GM23338 (cell line): ENCODE measurements around the gene GTSF1L. TPM values are rescaled to one million over a fixed set of nuclear protein-coding genes. Genes with fewer than 3 reads are reported as not detected.

Experiments used
- ATAC-seq: fragments of 200-7000 bp; cut with Tn5 transposase; 3 replicates; pipeline ENCODE4 v1.9.1; 2020
- DNase-seq: peaks from one replicate; pipeline ENCODE4 v3.0.0-alpha.2; 2015; ENCODE audit warnings: low spot score
- H2AFZ ChIP-seq: fragments of 200-600 bp; sonication (generic); 2 replicates; pipeline ENCODE4 v1.8.0; 2016; ENCODE audit warnings: antibody characterized with exemption, mild to moderate bottlenecking, moderate library complexity
- H3F3A ChIP-seq: fragments of 200-600 bp; sonication (generic); replicated peaks from 2 replicates; pipeline ENCODE4 v1.8.0; 2017; ENCODE audit warnings: antibody characterized with exemption, mixed run types, low read depth
- H3K27ac ChIP-seq: fragments of 200-600 bp; sonication (generic); 2 replicates; pipeline ENCODE4 v1.6.1; 2016; ENCODE audit warnings: low read depth
- H3K27me3 ChIP-seq: fragments of 200-600 bp; sonication (generic); 2 replicates; pipeline ENCODE4 v1.8.0; 2016; ENCODE audit warnings: mild to moderate bottlenecking, mixed run types, moderate library complexity; ENCODE audit not compliant: insufficient read depth
- H3K36me3 ChIP-seq: fragments of 200-600 bp; sonication (generic); 2 replicates; pipeline ENCODE4 v1.8.0; 2016; ENCODE audit warnings: mild to moderate bottlenecking; ENCODE audit not compliant: insufficient read depth
- H3K4me1 ChIP-seq: fragments of 200-600 bp; sonication (generic); 2 replicates; pipeline ENCODE4 v1.8.0; 2016; ENCODE audit warnings: mild to moderate bottlenecking, moderate library complexity; ENCODE audit not compliant: insufficient read depth
- H3K4me2 ChIP-seq: fragments of 200-600 bp; sonication (generic); 2 replicates; pipeline ENCODE4 v1.7.1; 2017; ENCODE audit warnings: mixed run types
- H3K4me3 ChIP-seq: fragments of 200-600 bp; sonication (generic); 2 replicates; pipeline ENCODE4 v1.6.1; 2016; ENCODE audit warnings: mixed run types
- H3K79me2 ChIP-seq: fragments of 200-600 bp; sonication (generic); replicated peaks from 2 replicates; pipeline ENCODE4 v1.8.0; 2017; ENCODE audit warnings: mild to moderate bottlenecking; ENCODE audit not compliant: insufficient read depth
- H3K9me2 ChIP-seq: fragments of 200-600 bp; sonication (generic); 2 replicates; pipeline ENCODE4 v1.8.0; 2017; ENCODE audit not compliant: insufficient read depth
- H4K20me1 ChIP-seq: fragments of 200-600 bp; sonication (generic); replicated peaks from 2 replicates; pipeline ENCODE4 v1.8.0; 2017; ENCODE audit warnings: mild to moderate bottlenecking; ENCODE audit not compliant: insufficient read depth
- H3K27ac Mint-ChIP-seq: 2 replicates; pipeline ENCODE4 v1.8.0; 2020; ENCODE audit warnings: inconsistent platforms, mild to moderate bottlenecking, moderate library complexity, mixed read lengths
- H3K27me3 Mint-ChIP-seq: 3 replicates; pipeline ENCODE4 v1.8.0; 2022; ENCODE audit warnings: low read depth, mild to moderate bottlenecking, moderate library complexity, mixed read lengths, inconsistent platforms; ENCODE audit not compliant: insufficient read depth, poor library complexity
- H3K36me3 Mint-ChIP-seq: 3 replicates; pipeline ENCODE4 v1.8.0; 2021; ENCODE audit warnings: low read depth, mild to moderate bottlenecking, inconsistent platforms, moderate library complexity, mixed read lengths
- H3K4me1 Mint-ChIP-seq: 3 replicates; pipeline ENCODE4 v1.8.0; 2020; ENCODE audit warnings: mild to moderate bottlenecking, inconsistent platforms, mixed read lengths
- H3K4me3 Mint-ChIP-seq: 3 replicates; pipeline ENCODE4 v1.8.0; 2021; ENCODE audit warnings: moderate library complexity, mild to moderate bottlenecking, inconsistent platforms, mixed read lengths
- H3K9me3 Mint-ChIP-seq: 3 replicates; pipeline ENCODE4 v1.8.0; 2020; ENCODE audit warnings: moderate library complexity, mild to moderate bottlenecking, inconsistent platforms, mixed read lengths
- CREB1 ChIP-seq: fragments of 250-450 bp; sonication (Bioruptor Pico); IDR thresholded peaks from 2 replicates; pipeline ENCODE4 v1.5.0; 2020; ENCODE audit warnings: low read depth, mild to moderate bottlenecking, moderate library complexity
- EZH2 ChIP-seq: fragments of 200-600 bp; sonication (generic); IDR thresholded peaks from one replicate; pipeline ENCODE4 v1.8.0; 2017; ENCODE audit warnings: antibody characterized with exemption, mild to moderate bottlenecking, low read depth; ENCODE audit not compliant: unreplicated experiment
- EZH2phosphoT487 ChIP-seq: fragments of 200-600 bp; sonication (generic); IDR thresholded peaks from one replicate; pipeline ENCODE4 v1.8.1; 2018; ENCODE audit warnings: antibody characterized with exemption; ENCODE audit not compliant: unreplicated experiment
- JUNB ChIP-seq: IDR thresholded peaks from one replicate; pipeline ENCODE4 v1.6.1; 2016; ENCODE audit warnings: antibody characterized with exemption; ENCODE audit not compliant: unreplicated experiment
- NANOG ChIP-seq: IDR thresholded peaks from 2 replicates; pipeline ENCODE4 v1.6.1; 2016; ENCODE audit warnings: antibody characterized with exemption, borderline replicate concordance
- POLR2AphosphoS5 ChIP-seq: IDR thresholded peaks from 2 replicates; pipeline ENCODE4 v1.6.1; 2016; ENCODE audit warnings: antibody characterized with exemption, low read depth
- STAT1 ChIP-seq: IDR thresholded peaks from one replicate; pipeline ENCODE4 v1.6.1; 2016; ENCODE audit warnings: antibody characterized with exemption; ENCODE audit not compliant: unreplicated experiment
- ZNF114 ChIP-seq: fragments of 250-450 bp; sonication (Bioruptor Pico); IDR thresholded peaks from 2 replicates; pipeline ENCODE4 v1.5.0; 2020; ENCODE audit warnings: mild to moderate bottlenecking, moderate library complexity
- ZNF331 ChIP-seq: fragments of 250-450 bp; sonication (Bioruptor Pico); IDR thresholded peaks from 2 replicates; pipeline ENCODE4 v1.5.0; 2020; ENCODE audit warnings: low read depth, mild to moderate bottlenecking, moderate library complexity
- polyA plus RNA-seq: library from polyadenylated mRNA; unstranded; fragments of >200 nt; fragmentation: Nextera tagmentation; extraction: Ambion mirVana; gene quantifications from 2 replicates; pipeline ENCODE4 v1.2.1, GENCODE V29; 2016
- total RNA-seq: library from RNA; depleted of rRNA; stranded (reverse); fragments of >200 nt; shearing (Covaris generic); gene quantifications from 2 replicates; pipeline ENCODE4 v1.2.3, GENCODE V29; 2014
- TF ChIP-seq, protein P1 (sequence below): IDR thresholded peaks from 2 replicates; pipeline ENCODE4 v1.6.1; 2016; ENCODE audit warnings: antibody characterized with exemption
- TF ChIP-seq, protein P2 (sequence below): fragments of 250-450 bp; sonication (Bioruptor Pico); IDR thresholded peaks from 2 replicates; pipeline ENCODE4 v1.5.0; 2020; ENCODE audit warnings: mild to moderate bottlenecking, moderate library complexity
- TF ChIP-seq, protein P3 (sequence below): IDR thresholded peaks from one replicate; pipeline ENCODE4 v1.6.1; 2018; ENCODE audit warnings: antibody characterized with exemption; ENCODE audit not compliant: unreplicated experiment
- TF ChIP-seq, protein P4 (sequence below), 2 experiments: fragments of 200-600 bp in 1 of 2; sonication (generic) in 1 of 2; conservative IDR thresholded peaks; 2 replicates each; pipeline versions ENCODE4 v1.5.1 to v1.6.1; 2016 to 2017; ENCODE audit warnings: antibody characterized with exemption in 2 of 2, low read depth in 2 of 2, mild to moderate bottlenecking in 2 of 2, moderate library complexity in 1 of 2

The GTSF1L gene
- total and polyA plus RNA-seq, 2 experiments from 2014 or later, result not detected

DNA sequence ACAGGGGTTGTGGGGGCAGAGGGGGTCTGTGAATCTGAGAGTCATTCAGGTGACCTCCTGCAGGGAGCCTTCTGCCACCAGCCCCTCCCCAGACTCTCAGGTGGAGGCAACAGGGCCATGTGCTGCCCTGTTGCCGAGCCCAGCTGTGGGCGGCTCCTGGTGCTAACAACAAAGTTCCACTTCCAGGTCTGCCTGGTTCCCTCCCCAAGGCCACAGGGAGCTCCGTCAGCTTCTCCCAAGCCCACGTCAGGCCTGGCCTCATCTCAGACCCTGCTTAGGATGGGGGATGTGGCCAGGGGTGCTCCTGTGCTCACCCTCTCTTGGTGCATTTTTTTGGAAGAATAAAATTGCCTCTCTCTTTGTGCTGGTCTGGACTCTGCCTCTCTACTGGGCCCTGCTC, 10.7 kb downstream of the GTSF1L start:
- Histone ChIP-seq H3K27ac (no peak overlapping the region), H3K27me3 (no peaks in the 10 kb centered on the region), H3K36me3 (0 out of 2 replicates have a peak, but pooled peaks cover 8% of the 10 kb centered on the region), H2AFZ (no peak overlapping the region), H3K4me2 (no peak overlapping the region), H3F3A (no peaks in the 10 kb centered on the region), H4K20me1 (no peaks in the 10 kb centered on the region; the same call in none of the 2 replicates), H3K4me3 (no peak overlapping the region), H3K4me1 (no peaks in the 10 kb centered on the region; the same call in 1 of the 2 replicates), H3K79me2 (no peaks in the 10 kb centered on the region), H3K9me2 (no peaks in the 10 kb centered on the region)
- Mint-ChIP-seq H3K27me3 (peaks cover 6% of the 10 kb centered on the region), H3K4me3 (no peak overlapping the region), H3K4me1 (peaks cover 6% of the 10 kb centered on the region; the same call in 1 of the 3 replicates), H3K9me3 (no peaks in the 10 kb centered on the region; the same call in 2 of the 3 replicates), H3K27ac (no peak overlapping the region), H3K36me3 (peaks cover 53% of the 10 kb centered on the region)
- DNase-seq (no peak), ATAC-seq (no peak)
- TF ChIP-seq, protein P1, sequence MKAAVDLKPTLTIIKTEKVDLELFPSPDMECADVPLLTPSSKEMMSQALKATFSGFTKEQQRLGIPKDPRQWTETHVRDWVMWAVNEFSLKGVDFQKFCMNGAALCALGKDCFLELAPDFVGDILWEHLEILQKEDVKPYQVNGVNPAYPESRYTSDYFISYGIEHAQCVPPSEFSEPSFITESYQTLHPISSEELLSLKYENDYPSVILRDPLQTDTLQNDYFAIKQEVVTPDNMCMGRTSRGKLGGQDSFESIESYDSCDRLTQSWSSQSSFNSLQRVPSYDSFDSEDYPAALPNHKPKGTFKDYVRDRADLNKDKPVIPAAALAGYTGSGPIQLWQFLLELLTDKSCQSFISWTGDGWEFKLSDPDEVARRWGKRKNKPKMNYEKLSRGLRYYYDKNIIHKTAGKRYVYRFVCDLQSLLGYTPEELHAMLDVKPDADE, result no peak
- no peak for TF ChIP-seq STAT1
- no peak for TF ChIP-seq ZNF331
- no peak for TF ChIP-seq POLR2AphosphoS5
- no peak for TF ChIP-seq ZNF114
- TF ChIP-seq EZH2, result no peak
- TF ChIP-seq EZH2phosphoT487, result no peak
- no peak for TF ChIP-seq CREB1
- TF ChIP-seq, protein P2, sequence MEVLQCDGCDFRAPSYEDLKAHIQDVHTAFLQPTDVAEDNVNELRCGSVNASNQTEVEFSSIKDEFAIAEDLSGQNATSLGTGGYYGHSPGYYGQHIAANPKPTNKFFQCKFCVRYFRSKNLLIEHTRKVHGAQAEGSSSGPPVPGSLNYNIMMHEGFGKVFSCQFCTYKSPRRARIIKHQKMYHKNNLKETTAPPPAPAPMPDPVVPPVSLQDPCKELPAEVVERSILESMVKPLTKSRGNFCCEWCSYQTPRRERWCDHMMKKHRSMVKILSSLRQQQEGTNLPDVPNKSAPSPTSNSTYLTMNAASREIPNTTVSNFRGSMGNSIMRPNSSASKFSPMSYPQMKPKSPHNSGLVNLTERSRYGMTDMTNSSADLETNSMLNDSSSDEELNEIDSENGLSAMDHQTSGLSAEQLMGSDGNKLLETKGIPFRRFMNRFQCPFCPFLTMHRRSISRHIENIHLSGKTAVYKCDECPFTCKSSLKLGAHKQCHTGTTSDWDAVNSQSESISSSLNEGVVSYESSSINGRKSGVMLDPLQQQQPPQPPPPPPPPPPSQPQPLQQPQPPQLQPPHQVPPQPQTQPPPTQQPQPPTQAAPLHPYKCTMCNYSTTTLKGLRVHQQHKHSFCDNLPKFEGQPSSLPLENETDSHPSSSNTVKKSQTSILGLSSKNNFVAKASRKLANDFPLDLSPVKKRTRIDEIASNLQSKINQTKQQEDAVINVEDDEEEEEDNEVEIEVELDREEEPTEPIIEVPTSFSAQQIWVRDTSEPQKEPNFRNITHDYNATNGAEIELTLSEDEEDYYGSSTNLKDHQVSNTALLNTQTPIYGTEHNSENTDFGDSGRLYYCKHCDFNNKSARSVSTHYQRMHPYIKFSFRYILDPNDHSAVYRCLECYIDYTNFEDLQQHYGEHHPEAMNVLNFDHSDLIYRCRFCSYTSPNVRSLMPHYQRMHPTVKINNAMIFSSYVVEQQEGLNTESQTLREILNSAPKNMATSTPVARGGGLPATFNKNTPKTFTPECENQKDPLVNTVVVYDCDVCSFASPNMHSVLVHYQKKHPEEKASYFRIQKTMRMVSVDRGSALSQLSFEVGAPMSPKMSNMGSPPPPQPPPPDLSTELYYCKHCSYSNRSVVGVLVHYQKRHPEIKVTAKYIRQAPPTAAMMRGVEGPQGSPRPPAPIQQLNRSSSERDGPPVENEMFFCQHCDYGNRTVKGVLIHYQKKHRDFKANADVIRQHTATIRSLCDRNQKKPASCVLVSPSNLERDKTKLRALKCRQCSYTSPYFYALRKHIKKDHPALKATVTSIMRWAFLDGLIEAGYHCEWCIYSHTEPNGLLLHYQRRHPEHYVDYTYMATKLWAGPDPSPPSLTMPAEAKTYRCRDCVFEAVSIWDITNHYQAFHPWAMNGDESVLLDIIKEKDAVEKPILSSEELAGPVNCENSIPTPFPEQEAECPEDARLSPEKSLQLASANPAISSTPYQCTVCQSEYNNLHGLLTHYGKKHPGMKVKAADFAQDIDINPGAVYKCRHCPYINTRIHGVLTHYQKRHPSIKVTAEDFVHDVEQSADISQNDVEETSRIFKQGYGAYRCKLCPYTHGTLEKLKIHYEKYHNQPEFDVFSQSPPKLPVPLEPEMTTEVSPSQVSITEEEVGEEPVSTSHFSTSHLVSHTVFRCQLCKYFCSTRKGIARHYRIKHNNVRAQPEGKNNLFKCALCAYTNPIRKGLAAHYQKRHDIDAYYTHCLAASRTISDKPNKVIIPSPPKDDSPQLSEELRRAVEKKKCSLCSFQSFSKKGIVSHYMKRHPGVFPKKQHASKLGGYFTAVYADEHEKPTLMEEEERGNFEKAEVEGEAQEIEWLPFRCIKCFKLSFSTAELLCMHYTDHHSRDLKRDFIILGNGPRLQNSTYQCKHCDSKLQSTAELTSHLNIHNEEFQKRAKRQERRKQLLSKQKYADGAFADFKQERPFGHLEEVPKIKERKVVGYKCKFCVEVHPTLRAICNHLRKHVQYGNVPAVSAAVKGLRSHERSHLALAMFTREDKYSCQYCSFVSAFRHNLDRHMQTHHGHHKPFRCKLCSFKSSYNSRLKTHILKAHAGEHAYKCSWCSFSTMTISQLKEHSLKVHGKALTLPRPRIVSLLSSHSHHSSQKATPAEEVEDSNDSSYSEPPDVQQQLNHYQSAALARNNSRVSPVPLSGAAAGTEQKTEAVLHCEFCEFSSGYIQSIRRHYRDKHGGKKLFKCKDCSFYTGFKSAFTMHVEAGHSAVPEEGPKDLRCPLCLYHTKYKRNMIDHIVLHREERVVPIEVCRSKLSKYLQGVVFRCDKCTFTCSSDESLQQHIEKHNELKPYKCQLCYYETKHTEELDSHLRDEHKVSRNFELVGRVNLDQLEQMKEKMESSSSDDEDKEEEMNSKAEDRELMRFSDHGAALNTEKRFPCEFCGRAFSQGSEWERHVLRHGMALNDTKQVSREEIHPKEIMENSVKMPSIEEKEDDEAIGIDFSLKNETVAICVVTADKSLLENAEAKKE, result no peak
- no peak for TF ChIP-seq NANOG
- TF ChIP-seq, protein P3, sequence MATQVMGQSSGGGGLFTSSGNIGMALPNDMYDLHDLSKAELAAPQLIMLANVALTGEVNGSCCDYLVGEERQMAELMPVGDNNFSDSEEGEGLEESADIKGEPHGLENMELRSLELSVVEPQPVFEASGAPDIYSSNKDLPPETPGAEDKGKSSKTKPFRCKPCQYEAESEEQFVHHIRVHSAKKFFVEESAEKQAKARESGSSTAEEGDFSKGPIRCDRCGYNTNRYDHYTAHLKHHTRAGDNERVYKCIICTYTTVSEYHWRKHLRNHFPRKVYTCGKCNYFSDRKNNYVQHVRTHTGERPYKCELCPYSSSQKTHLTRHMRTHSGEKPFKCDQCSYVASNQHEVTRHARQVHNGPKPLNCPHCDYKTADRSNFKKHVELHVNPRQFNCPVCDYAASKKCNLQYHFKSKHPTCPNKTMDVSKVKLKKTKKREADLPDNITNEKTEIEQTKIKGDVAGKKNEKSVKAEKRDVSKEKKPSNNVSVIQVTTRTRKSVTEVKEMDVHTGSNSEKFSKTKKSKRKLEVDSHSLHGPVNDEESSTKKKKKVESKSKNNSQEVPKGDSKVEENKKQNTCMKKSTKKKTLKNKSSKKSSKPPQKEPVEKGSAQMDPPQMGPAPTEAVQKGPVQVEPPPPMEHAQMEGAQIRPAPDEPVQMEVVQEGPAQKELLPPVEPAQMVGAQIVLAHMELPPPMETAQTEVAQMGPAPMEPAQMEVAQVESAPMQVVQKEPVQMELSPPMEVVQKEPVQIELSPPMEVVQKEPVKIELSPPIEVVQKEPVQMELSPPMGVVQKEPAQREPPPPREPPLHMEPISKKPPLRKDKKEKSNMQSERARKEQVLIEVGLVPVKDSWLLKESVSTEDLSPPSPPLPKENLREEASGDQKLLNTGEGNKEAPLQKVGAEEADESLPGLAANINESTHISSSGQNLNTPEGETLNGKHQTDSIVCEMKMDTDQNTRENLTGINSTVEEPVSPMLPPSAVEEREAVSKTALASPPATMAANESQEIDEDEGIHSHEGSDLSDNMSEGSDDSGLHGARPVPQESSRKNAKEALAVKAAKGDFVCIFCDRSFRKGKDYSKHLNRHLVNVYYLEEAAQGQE, result no peak
- no peak for TF ChIP-seq JUNB
- TF ChIP-seq, protein P4, sequence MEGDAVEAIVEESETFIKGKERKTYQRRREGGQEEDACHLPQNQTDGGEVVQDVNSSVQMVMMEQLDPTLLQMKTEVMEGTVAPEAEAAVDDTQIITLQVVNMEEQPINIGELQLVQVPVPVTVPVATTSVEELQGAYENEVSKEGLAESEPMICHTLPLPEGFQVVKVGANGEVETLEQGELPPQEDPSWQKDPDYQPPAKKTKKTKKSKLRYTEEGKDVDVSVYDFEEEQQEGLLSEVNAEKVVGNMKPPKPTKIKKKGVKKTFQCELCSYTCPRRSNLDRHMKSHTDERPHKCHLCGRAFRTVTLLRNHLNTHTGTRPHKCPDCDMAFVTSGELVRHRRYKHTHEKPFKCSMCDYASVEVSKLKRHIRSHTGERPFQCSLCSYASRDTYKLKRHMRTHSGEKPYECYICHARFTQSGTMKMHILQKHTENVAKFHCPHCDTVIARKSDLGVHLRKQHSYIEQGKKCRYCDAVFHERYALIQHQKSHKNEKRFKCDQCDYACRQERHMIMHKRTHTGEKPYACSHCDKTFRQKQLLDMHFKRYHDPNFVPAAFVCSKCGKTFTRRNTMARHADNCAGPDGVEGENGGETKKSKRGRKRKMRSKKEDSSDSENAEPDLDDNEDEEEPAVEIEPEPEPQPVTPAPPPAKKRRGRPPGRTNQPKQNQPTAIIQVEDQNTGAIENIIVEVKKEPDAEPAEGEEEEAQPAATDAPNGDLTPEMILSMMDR (conservative IDR thresholded peaks at IDR 0.05; ENCODE audit: low read depth in 2 of 2), result no peak
